ENCODE measurements around the gene RPH3AL. TPM values are rescaled to one million over a fixed set of nuclear protein-coding genes. Genes with fewer than 3 reads are reported as not detected.
"Not testable (repeated sequence)": the region's sequence is repeated elsewhere in the genome, so short reads cannot be mapped to it uniquely, and the experiment has no call there.

Gene RPH3AL
- total RNA-seq, 1 donor from 2014 or later = 16.9 TPM

GRCh38 chr17:237406-237955, 115.1 kb downstream of the RPH3AL start:
- H3K27ac Mint-ChIP-seq = peak overlapping the region; percentile 83
- H3K4me1 Mint-ChIP-seq = peaks cover 26% of the 10 kb centered on the region
- H3K4me3 Mint-ChIP-seq = no peak overlapping the region
- DNase-seq (ENCODE audit: low spot score in 2 of 2, unreplicated experiment in 2 of 2) = peak in 1 of 2 experiments; percentile 38
- no peaks in the 10 kb centered on the region for H3K27me3 Mint-ChIP-seq (ENCODE audit: low read depth)
- no peak for TF ChIP-seq CTCF (IDR thresholded peaks at IDR 0.05; ENCODE audit: unreplicated experiment)
- H3K36me3 Mint-ChIP-seq = no peaks in the 10 kb centered on the region
- H3K9me3 Mint-ChIP-seq = no peaks in the 10 kb centered on the region

- peaks cover 31% of the 10 kb centered on the region for H3K4me1 Mint-ChIP-seq
- no peaks in the 10 kb centered on the region for H3K9me3 Mint-ChIP-seq
- H3K27me3 Mint-ChIP-seq (ENCODE audit: low read depth) = no peaks in the 10 kb centered on the region
- H3K4me3 Mint-ChIP-seq = no peak overlapping the region
- DNase-seq (ENCODE audit: low spot score in 2 of 2, unreplicated experiment in 2 of 2) = peak in 1 of 2 experiments; percentile 22
- TF ChIP-seq CTCF (IDR thresholded peaks at IDR 0.05; ENCODE audit: unreplicated experiment) = no peak
- no peaks in the 10 kb centered on the region for H3K36me3 Mint-ChIP-seq
- H3K27ac Mint-ChIP-seq = peak overlapping the region; percentile 83
These were observed 115.8 kb downstream of the RPH3AL start for GRCh38 chr17:236641-237405.

DNA sequence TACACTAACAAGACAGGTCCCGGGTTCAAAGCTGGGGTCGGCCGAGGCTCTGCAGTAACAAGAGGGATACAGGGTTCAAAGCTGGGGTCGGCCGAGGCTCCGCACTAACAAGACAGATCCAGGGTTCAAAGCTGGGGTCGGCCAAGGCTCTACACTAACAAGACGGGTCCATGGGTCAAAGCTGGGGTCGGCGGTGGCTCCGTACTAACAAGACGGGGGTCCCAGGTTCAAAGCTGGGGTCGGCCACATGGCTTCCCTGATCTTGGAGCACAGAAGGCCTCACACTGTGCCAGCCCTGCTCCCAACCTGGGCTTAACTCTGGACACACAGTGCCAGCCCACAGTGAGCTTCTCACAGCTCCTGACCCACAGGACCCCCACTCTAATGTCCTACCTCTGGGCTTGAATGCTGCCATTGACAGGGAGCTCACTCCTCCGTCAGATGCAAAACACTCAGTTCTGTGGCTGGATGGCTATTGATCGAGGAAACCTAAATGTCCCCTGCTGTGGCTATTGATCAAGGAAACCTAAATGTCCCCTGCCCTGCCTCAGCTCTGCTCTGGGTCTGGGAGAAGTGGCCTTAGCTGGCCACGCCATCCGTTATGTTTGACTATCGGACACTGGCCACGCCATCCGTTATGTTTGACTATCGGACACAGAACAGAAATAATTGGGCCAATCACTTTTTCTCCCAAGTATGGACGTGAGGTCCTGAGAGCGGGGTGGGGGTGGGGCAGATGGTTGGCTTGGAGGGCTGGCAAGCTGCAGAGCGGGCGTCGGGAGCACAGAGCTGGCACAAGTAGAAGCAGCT, 116.6 kb downstream of the RPH3AL start:
- no peak for TF ChIP-seq CTCF (IDR thresholded peaks at IDR 0.05; ENCODE audit: unreplicated experiment)
- Mint-ChIP-seq H3K27ac (no peak overlapping the region), H3K4me1 (peaks cover 31% of the 10 kb centered on the region), H3K36me3 (no peaks in the 10 kb centered on the region), H3K27me3 (ENCODE audit: low read depth) (no peaks in the 10 kb centered on the region), H3K9me3 (no peaks in the 10 kb centered on the region), H3K4me3 (no peak overlapping the region)
- peak in 1 of 2 experiments; percentile 28 for DNase-seq (ENCODE audit: low spot score in 2 of 2, unreplicated experiment in 2 of 2)

- DNase-seq (ENCODE audit: low spot score in 2 of 2, unreplicated experiment in 2 of 2); H3K27ac Mint-ChIP-seq: not testable (repeated sequence)
These were observed 117.4 kb downstream of the RPH3AL start for GRCh38 chr17:234994-235830.

GRCh38 chr17:234163-234993, 118.2 kb downstream of the RPH3AL start:
- peaks cover 34% of the 10 kb centered on the region for H3K4me1 Mint-ChIP-seq
- H3K4me3 Mint-ChIP-seq; H3K36me3 Mint-ChIP-seq; H3K9me3 Mint-ChIP-seq; H3K27me3 Mint-ChIP-seq (ENCODE audit: low read depth); H3K27ac Mint-ChIP-seq: not testable (repeated sequence)
- peak in 1 of 2 experiments; percentile 33 for DNase-seq (ENCODE audit: low spot score in 2 of 2, unreplicated experiment in 2 of 2)

More at GRCh38 chr17:234994-235830, 117.4 kb downstream of the RPH3AL start:
- H3K27me3 Mint-ChIP-seq (ENCODE audit: low read depth); H3K9me3 Mint-ChIP-seq; H3K4me3 Mint-ChIP-seq; H3K36me3 Mint-ChIP-seq: not testable (repeated sequence)
- H3K4me1 Mint-ChIP-seq = peaks cover 31% of the 10 kb centered on the region

Data from mesothelial cell of epicardium (in vitro differentiated cells).